Parathyroid adenoma (tissue), 2 donors: ENCODE data around the gene KIF5A.
A peak's percentile ranks its signal among the peaks of the same experiment; 100 is the strongest.
"Not testable (repeated sequence)": the region's sequence is repeated elsewhere in the genome, so short reads cannot be mapped to it uniquely, and the experiment has no call there.

Source experiments
- H2AFZ ChIP-seq: fragments of 300-600 bp; sonication (generic); one replicate; pipeline ENCODE4 v1.7.0; 2017; ENCODE audit warnings: antibody characterized with exemption, mild to moderate bottlenecking
- H3K27ac ChIP-seq: fragments of 300-600 bp; sonication (generic); one replicate; pipeline ENCODE4 v1.7.0; 2017
- H3K27me3 ChIP-seq: fragments of 300-600 bp; sonication (generic); one replicate; pipeline ENCODE4 v1.7.0; 2017; ENCODE audit warnings: low read length; ENCODE audit not compliant: control insufficient read depth, insufficient read depth
- H3K36me3 ChIP-seq: fragments of 300-600 bp; sonication (generic); one replicate; pipeline ENCODE4 v1.7.0; 2017; ENCODE audit warnings: low read length; ENCODE audit not compliant: control insufficient read depth, insufficient read depth
- H3K4me1 ChIP-seq: fragments of 300-600 bp; sonication (generic); one replicate; pipeline ENCODE4 v1.7.0; 2017; ENCODE audit warnings: control low read depth
- H3K4me2 ChIP-seq: fragments of 300-600 bp; sonication (generic); one replicate; pipeline ENCODE4 v1.7.0; 2017; ENCODE audit warnings: low read length
- H3K4me3 ChIP-seq: fragments of 300-600 bp; sonication (generic); one replicate; pipeline ENCODE4 v1.7.0; 2017; ENCODE audit warnings: low read depth, low read length
- H3K79me2 ChIP-seq: fragments of 300-600 bp; sonication (generic); one replicate; pipeline ENCODE4 v1.7.0; 2017; ENCODE audit warnings: control low read depth
- H3K9ac ChIP-seq: fragments of 300-600 bp; sonication (generic); one replicate; pipeline ENCODE4 v1.7.0; 2017; ENCODE audit warnings: mild to moderate bottlenecking
- H3K9me3 ChIP-seq: fragments of 300-600 bp; sonication (generic); one replicate; pipeline ENCODE4 v1.7.0; 2017; ENCODE audit warnings: low read length; ENCODE audit not compliant: control insufficient read depth
- CTCF ChIP-seq: fragments of 300-600 bp; sonication (generic); IDR thresholded peaks from one replicate; pipeline ENCODE4 v1.7.0; 2017; ENCODE audit warnings: antibody characterized with exemption, mild to moderate bottlenecking
- donor health status: primary hyperparathyroidism.

The KIF5A gene

DNA sequence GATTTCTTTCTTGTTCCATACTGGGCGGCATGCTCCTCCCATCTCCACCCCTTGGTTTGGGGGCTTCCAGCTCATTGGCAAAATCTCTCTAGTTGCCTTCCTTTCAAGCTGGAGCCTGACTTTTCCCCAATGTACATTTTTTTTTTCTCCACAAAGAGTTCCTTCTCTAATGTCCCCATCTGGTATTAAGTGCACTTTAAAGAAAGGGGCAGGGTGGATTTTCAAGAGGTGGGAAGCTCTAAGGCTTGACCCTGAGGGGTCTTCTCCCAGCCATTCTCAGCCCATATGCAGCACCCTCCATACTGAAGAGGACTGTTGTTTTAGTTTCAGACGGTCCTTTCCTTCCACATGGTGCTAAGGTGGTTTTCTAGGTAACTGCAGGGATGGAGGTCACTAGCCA, 35.3 kb downstream of the KIF5A start:
- H3K27ac ChIP-seq, result no peak overlapping the region
- no peak overlapping the region for H3K4me2 ChIP-seq
- H3K4me3 ChIP-seq, result no peak overlapping the region
- no peaks in the 10 kb centered on the region for H3K4me1 ChIP-seq
- H3K9ac ChIP-seq, result no peak overlapping the region
- H3K9me3 ChIP-seq, result no peaks in the 10 kb centered on the region
- TF ChIP-seq CTCF, result no peak
- no peak overlapping the region for H2AFZ ChIP-seq
- H3K36me3 ChIP-seq, result no peaks in the 10 kb centered on the region
- no peaks in the 10 kb centered on the region for H3K79me2 ChIP-seq
- H3K27me3 ChIP-seq, result no peaks in the 10 kb centered on the region

- no peak for TF ChIP-seq CTCF
- no peak overlapping the region for H3K27ac ChIP-seq
- no peaks in the 10 kb centered on the region for H3K27me3 ChIP-seq
- H2AFZ ChIP-seq, result no peak overlapping the region
- no peak overlapping the region for H3K4me3 ChIP-seq
- no peaks in the 10 kb centered on the region for H3K79me2 ChIP-seq
- H3K4me2 ChIP-seq, result no peak overlapping the region
- no peaks in the 10 kb centered on the region for H3K36me3 ChIP-seq
- no peaks in the 10 kb centered on the region for H3K4me1 ChIP-seq
- H3K9me3 ChIP-seq, result no peaks in the 10 kb centered on the region
- H3K9ac ChIP-seq, result no peak overlapping the region
These were observed 36.3 kb downstream of the KIF5A start for GRCh38 chr12:57586128-57586527.

DNA sequence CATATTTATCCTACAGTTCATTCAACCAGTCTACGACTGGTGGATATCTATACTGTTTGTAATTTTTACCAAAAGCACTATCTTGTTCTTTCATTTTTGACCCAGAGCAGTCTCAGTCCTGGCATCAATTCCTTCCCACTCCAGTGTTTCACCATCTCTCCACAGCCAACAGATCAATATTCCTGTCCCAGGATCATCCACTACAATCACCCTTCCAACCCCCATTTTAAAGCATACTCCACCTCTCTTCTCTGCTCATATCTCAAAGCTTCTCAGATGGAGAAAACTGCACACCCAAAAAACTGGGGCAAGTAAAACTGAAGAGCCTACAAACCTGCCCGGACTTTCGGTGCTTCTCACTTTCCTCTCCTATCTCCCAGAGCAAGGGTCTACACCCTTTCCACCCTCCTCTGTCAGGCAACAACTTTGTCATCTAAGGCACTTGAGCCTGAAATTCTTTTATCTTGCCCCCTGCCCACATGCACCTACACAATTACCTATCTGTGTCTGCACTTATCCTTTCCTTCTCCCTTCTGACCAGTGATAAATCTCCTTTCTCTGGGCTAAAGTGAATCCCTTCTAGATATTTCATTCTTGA, 37.1 kb downstream of the KIF5A start:
- Histone ChIP-seq H3K79me2 (no peaks in the 10 kb centered on the region), H3K27me3 (no peaks in the 10 kb centered on the region), H3K9ac (no peak overlapping the region), H3K36me3 (no peaks in the 10 kb centered on the region), H3K9me3 (no peaks in the 10 kb centered on the region), H3K4me1 (no peaks in the 10 kb centered on the region), H3K27ac (no peak overlapping the region), H2AFZ (no peak overlapping the region), H3K4me3 (no peak overlapping the region), H3K4me2 (no peak overlapping the region)
- TF ChIP-seq CTCF, result no peak

DNA sequence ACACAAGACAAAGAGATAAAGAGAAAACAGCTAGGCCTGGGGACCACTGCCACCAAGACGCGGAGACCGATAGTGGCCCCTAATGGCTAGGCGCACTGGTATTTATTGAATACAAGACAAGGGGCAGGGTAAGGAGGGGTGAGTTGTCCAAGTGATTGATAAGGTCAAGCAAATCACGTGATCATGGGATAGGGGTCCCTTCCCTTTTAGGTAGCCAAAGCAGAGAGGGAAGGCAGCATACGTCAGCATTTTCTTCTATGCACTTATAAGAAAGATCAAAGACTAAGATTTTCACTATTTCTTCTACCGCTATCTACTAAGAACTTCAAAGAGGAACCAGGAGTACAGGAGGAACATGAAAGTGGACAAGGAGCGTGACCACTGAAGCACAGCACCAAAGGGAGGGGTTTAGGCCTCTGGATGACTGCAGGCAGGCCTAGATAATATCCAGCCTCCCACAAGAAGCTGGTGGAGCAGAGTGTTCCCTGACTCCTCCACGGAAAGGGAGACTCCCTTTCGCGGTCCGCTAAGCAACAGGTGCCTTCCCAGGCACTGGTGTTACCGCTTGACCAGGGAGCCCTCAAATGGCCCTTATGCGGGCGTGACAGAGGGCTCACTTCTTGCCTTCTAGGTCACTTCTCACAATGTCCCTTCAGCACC, 39.2 kb downstream of the KIF5A start:
- H3K36me3 ChIP-seq, H3K27ac ChIP-seq: not testable (repeated sequence)

DNA sequence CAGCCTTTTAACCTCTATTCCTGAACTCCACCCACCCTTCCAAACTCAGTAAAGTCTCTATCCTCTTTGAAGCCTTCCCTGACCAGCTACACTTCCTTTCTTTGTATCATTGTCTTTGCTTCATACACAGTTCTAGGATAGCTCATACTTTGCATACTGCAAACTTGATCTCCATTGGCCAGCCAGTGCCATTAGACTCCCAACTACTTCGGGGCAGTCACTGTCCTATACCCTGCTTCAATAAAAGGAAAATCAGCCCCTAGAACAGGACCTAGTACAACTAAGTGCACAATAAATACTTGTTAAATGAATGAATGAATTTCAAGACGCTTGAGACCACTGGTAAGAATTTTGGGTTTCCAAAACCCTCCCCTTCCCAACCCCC, 40.6 kb downstream of the KIF5A start:
- Histone ChIP-seq H3K79me2 (no peaks in the 10 kb centered on the region), H3K36me3 (no peaks in the 10 kb centered on the region), H3K27me3 (no peaks in the 10 kb centered on the region), H2AFZ (peak overlapping the region; percentile 96), H3K9me3 (no peaks in the 10 kb centered on the region), H3K4me3 (peak overlapping the region; percentile 96), H3K4me2 (peak overlapping the region; percentile 89), H3K27ac (peak overlapping the region; percentile 71), H3K4me1 (no peaks in the 10 kb centered on the region), H3K9ac (no peak overlapping the region)
- no peak for TF ChIP-seq CTCF

More for the DNA sequence above, 39.2 kb downstream of the KIF5A start:
- not testable (repeated sequence) for H3K9me3 ChIP-seq, H3K27me3 ChIP-seq, H3K4me1 ChIP-seq, H3K79me2 ChIP-seq, H2AFZ ChIP-seq, H3K4me3 ChIP-seq, H3K9ac ChIP-seq, H3K4me2 ChIP-seq
